Keratinocyte (primary cell): ENCODE data around the gene EFEMP1. TPM values are rescaled to one million over a fixed set of nuclear protein-coding genes. Genes with fewer than 3 reads are reported as not detected.
A peak's percentile ranks its signal among the peaks of the same experiment; 100 is the strongest.

Experiments used
- DNase-seq: peaks from one replicate; pipeline ENCODE4 v3.0.0-alpha.2; 2011; ENCODE audit warnings: low read depth, missing footprints, low spot score
- FAIRE-seq: peaks from 2 replicates; lab custom pipeline; 2011; peaks lifted over from hg19 to GRCh38; lab: Jason Lieb, UNC
- H2AFZ ChIP-seq: 2 replicates; pipeline ENCODE4 v1.6.0; 2012; ENCODE audit warnings: low read length, control low read depth, inconsistent platforms; ENCODE audit not compliant: control insufficient read depth
- H3K27ac ChIP-seq: 2 replicates; pipeline ENCODE4 v1.5.1; 2011; ENCODE audit warnings: low read length; ENCODE audit not compliant: control insufficient read depth, insufficient read depth
- H3K27me3 ChIP-seq: 3 replicates; pipeline ENCODE4 v1.6.0; 2011; ENCODE audit warnings: low read length; ENCODE audit not compliant: control insufficient read depth, insufficient read depth; ENCODE audit errors: extremely low read depth
- H3K36me3 ChIP-seq, 2 experiments: 2 replicates in 1 of 2; 3 replicates in 1 of 2; pipeline ENCODE4 v1.5.1; 2011; ENCODE audit warnings: low read length in 2 of 2, mild to moderate bottlenecking in 1 of 2; ENCODE audit not compliant: control insufficient read depth in 2 of 2, insufficient read depth in 2 of 2; ENCODE audit errors: extremely low read depth in 1 of 2
- H3K4me1 ChIP-seq: 3 replicates; pipeline ENCODE4 v1.5.1; 2011; ENCODE audit warnings: low read length; ENCODE audit not compliant: control insufficient read depth, insufficient read depth; ENCODE audit errors: extremely low read depth
- H3K4me2 ChIP-seq: 3 replicates; pipeline ENCODE4 v1.6.0; 2011; ENCODE audit warnings: low read depth, low read length; ENCODE audit not compliant: control insufficient read depth, insufficient read depth; ENCODE audit errors: extremely low read depth
- H3K4me3 ChIP-seq, 3 experiments: fragments of 200-600 bp in 1 of 3; sonication (generic) in 1 of 3; 2 replicates in 2 of 3; 3 replicates in 1 of 3; pipeline ENCODE4 v1.5.1; 2011 to 2016; ENCODE audit warnings: low read length in 3 of 3, mild to moderate bottlenecking in 3 of 3, control low read depth in 2 of 3, inconsistent platforms in 1 of 3, low read depth in 1 of 3, mixed read lengths in 1 of 3, mixed run types in 1 of 3, moderate library complexity in 1 of 3; ENCODE audit not compliant: control insufficient read depth in 2 of 3, insufficient read depth in 2 of 3; ENCODE audit errors: extremely low read depth in 1 of 3
- H3K79me2 ChIP-seq: 2 replicates; pipeline ENCODE4 v1.6.0; 2012; ENCODE audit warnings: low read length; ENCODE audit not compliant: control insufficient read depth, insufficient read depth
- H3K9ac ChIP-seq: 3 replicates; pipeline ENCODE4 v1.6.0; 2011; ENCODE audit warnings: low read length; ENCODE audit not compliant: control insufficient read depth, insufficient read depth; ENCODE audit errors: extremely low read depth
- H3K9me1 ChIP-seq: 3 replicates; pipeline ENCODE4 v1.6.0; 2011; ENCODE audit warnings: low read length; ENCODE audit not compliant: control insufficient read depth, insufficient read depth; ENCODE audit errors: extremely low read depth
- H3K9me3 ChIP-seq: 2 replicates; pipeline ENCODE4 v1.5.1; 2012; ENCODE audit warnings: low read depth, low read length; ENCODE audit not compliant: control insufficient read depth
- H4K20me1 ChIP-seq: 3 replicates; pipeline ENCODE4 v1.6.0; 2011; ENCODE audit warnings: low read length; ENCODE audit not compliant: control insufficient read depth, insufficient read depth; ENCODE audit errors: extremely low read depth
- CTCF ChIP-seq, 3 experiments: IDR thresholded peaks in 1 of 3; conservative IDR thresholded peaks in 1 of 3; optimal IDR thresholded peaks in 1 of 3; 2 replicates in 2 of 3; 3 replicates in 1 of 3; pipeline versions ENCODE3 to v1.5.1; 2011; ENCODE audit warnings: low read length in 3 of 3, mild to moderate bottlenecking in 3 of 3, moderate library complexity in 2 of 3, control low read depth in 1 of 3, inconsistent platforms in 1 of 3; ENCODE audit not compliant: insufficient read depth in 2 of 3; ENCODE audit errors: extremely low read depth in 1 of 3
- EZH2 ChIP-seq: IDR thresholded peaks from one replicate; pipeline ENCODE4 v1.6.1; 2012; ENCODE audit warnings: inconsistent platforms, mild to moderate bottlenecking, low read length, moderate library complexity
- dilution Hi-C: fragments of 300-500 bp; cut with MboI; formaldehyde crosslinking; loops from one replicate; pipeline ENCODE4 v1.7.0; 2020; ENCODE audit warnings: low sequenced_read_pairs; ENCODE audit not compliant: extremely low pct_ligation_motif_present
- polyA plus RNA-seq, 5 experiments: library from polyadenylated mRNA; depleted of rRNA in 3 of 5; stranded (reverse) in 3 of 5; stranded (forward) in 1 of 5; unstranded in 1 of 5; fragments of >200 nt; gene quantifications; 1 replicate in 1 of 5; 2 replicates in 3 of 5; 3 replicates in 1 of 5; pipeline versions ENCODE4 v1.2.1 to v1.2.3, GENCODE V29; 2011 to 2012; ENCODE audit warnings: missing spikeins in 2 of 5, low read depth in 1 of 5, low replicate concordance in 1 of 5

EFEMP1 gene
- polyA plus RNA-seq, 1 donor (not counting 4 experiments of a cell fraction or from before 2014, with no cell fraction given): 234 TPM

GRCh38 chr2:55887351-55887750, 36.2 kb downstream of the EFEMP1 start:
- Histone ChIP-seq H2AFZ (no peak overlapping the region), H3K4me3 (no peak overlapping the region), H3K79me2 (peaks cover 13% of the 10 kb centered on the region), H3K9me1 (no peaks in the 10 kb centered on the region), H3K9ac (no peak overlapping the region), H3K27me3 (no peaks in the 10 kb centered on the region), H4K20me1 (no peaks in the 10 kb centered on the region), H3K4me2 (no peak overlapping the region), H3K9me3 (no peaks in the 10 kb centered on the region), H3K27ac (peak overlapping the region; percentile 64), H3K36me3 (peaks cover 0 to 6% of the 10 kb centered on the region in 2 experiments), H3K4me1 (peaks cover 65% of the 10 kb centered on the region)
- no peak for FAIRE-seq
- TF ChIP-seq EZH2 (no peak), CTCF (optimal IDR thresholded peaks at IDR 0.05 in 1 of 3, IDR thresholded peaks at IDR 0.05 in 1 of 3, conservative IDR thresholded peaks at IDR 0.05 in 1 of 3; ENCODE audit: extremely low read depth in 1 of 3, insufficient read depth in 2 of 3, low read length in 3 of 3) (no peak)
- DNase-seq: no peak
- dilution Hi-C loops: no loop called here

- H3K9ac ChIP-seq: no peak overlapping the region
- FAIRE-seq (no peak), DNase-seq (no peak)
- peaks cover 13% of the 10 kb centered on the region for H3K79me2 ChIP-seq
- dilution Hi-C loops: no loop called here
- no peak overlapping the region for H3K4me3 ChIP-seq
- TF ChIP-seq EZH2 (no peak), CTCF (optimal IDR thresholded peaks at IDR 0.05 in 1 of 3, IDR thresholded peaks at IDR 0.05 in 1 of 3, conservative IDR thresholded peaks at IDR 0.05 in 1 of 3; ENCODE audit: extremely low read depth in 1 of 3, insufficient read depth in 2 of 3, low read length in 3 of 3) (no peak)
- no peaks in the 10 kb centered on the region for H4K20me1 ChIP-seq
- no peaks in the 10 kb centered on the region for H3K9me3 ChIP-seq
- no peak overlapping the region for H2AFZ ChIP-seq
- no peaks in the 10 kb centered on the region for H3K27me3 ChIP-seq
- no peaks in the 10 kb centered on the region for H3K9me1 ChIP-seq
- H3K27ac ChIP-seq: peak overlapping the region; percentile 68
- H3K4me1 ChIP-seq: peaks cover 60% of the 10 kb centered on the region
- peaks cover 2 to 13% of the 10 kb centered on the region in 2 experiments for H3K36me3 ChIP-seq
- H3K4me2 ChIP-seq: no peak overlapping the region
Observed at GRCh38 chr2:55885944-55886281, 37.7 kb downstream of the EFEMP1 start.
